Measurements from ENCODE around the gene CNPPD1. TPM values are rescaled to one million over a fixed set of nuclear protein-coding genes. Genes with fewer than 3 reads are reported as not detected.

The CNPPD1 gene
- total RNA-seq, 3 donors from 2014 or later, result 90.4 to 138 (median 110) TPM

DNA sequence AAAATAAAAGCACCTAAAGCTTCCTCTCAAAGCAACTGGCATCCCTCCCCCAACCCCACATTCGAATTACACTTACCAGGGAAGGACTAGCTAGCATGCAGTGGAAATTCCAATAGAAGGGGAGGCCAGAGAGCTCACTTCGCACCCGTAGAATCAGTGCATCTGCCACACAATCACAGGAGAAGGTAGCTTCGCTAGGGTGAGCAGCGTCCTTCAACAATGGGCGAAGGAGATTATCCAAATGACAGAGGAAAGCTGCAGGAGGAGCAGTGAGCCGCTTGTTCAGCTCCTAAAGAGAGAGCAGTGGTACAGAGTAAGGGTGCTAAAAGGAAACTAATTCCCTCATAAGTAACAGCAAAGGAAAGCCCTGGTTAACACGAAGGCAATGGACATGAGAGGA is 19.3 kb downstream of the CNPPD1 start:
- intact Hi-C loops (cut with DNase I, micrococcal nuclease), result loop anchor here (10.0 kb wide), 2 partner anchors 103 to 123 kb away; no protein-coding TSS in a partner anchor
- ATAC-seq (no peak), DNase-seq (no peak)
- no peaks in the 10 kb centered on the region for H3K9me3 ChIP-seq
- no peaks in the 10 kb centered on the region for H3K36me3 ChIP-seq (ENCODE audit: low read depth)
- peaks cover 5% of the 10 kb centered on the region for H3K4me1 ChIP-seq (ENCODE audit: low read depth)
- TF ChIP-seq, protein P1, sequence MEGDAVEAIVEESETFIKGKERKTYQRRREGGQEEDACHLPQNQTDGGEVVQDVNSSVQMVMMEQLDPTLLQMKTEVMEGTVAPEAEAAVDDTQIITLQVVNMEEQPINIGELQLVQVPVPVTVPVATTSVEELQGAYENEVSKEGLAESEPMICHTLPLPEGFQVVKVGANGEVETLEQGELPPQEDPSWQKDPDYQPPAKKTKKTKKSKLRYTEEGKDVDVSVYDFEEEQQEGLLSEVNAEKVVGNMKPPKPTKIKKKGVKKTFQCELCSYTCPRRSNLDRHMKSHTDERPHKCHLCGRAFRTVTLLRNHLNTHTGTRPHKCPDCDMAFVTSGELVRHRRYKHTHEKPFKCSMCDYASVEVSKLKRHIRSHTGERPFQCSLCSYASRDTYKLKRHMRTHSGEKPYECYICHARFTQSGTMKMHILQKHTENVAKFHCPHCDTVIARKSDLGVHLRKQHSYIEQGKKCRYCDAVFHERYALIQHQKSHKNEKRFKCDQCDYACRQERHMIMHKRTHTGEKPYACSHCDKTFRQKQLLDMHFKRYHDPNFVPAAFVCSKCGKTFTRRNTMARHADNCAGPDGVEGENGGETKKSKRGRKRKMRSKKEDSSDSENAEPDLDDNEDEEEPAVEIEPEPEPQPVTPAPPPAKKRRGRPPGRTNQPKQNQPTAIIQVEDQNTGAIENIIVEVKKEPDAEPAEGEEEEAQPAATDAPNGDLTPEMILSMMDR (IDR thresholded peaks at IDR 0.05), result no peak
- no peak overlapping the region for H3K4me3 ChIP-seq

DNA sequence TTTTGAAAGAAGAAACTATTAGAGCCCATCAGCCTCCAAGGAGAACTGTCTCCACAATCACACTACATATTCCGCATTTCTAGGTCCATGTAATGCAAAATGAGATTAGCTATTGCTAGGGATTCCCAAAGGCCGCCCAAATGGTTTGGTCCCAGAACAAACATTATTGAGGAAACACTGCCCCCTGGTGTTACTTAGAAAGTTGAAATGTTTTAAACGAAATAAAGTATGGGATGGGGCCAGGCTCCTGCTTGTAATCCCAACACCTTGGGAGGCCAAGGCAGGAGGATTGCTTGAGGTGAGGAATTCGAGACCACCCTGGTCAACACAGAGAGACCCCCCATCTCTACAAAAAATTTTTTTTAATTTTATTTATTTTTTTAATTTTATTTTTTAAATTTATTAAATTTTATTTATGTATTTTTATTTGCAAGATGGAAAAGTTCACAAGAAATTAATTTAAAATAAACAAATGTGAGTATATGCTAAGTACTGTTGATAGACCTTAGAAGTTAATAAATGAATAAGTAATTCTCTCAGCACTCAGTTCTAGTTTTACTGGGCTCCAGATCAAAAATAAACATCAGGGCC is 21.6 kb downstream of the CNPPD1 start:
- TF ChIP-seq, protein P1 (IDR thresholded peaks at IDR 0.05), result no peak
- Histone ChIP-seq H3K4me3 (no peak overlapping the region), H3K36me3 (ENCODE audit: low read depth) (no peaks in the 10 kb centered on the region), H3K9me3 (no peaks in the 10 kb centered on the region), H3K4me1 (ENCODE audit: low read depth) (peaks cover 5% of the 10 kb centered on the region)
- peak in 1 of 3 donors; percentile 75 for DNase-seq
- intact Hi-C loops (cut with DNase I, micrococcal nuclease), result loop anchor here (10.0 kb wide), 2 partner anchors 100 to 120 kb away; no protein-coding TSS in a partner anchor
- peak; percentile 85 for ATAC-seq

- intact Hi-C loops (cut with DNase I, micrococcal nuclease), result loop anchor here (10.0 kb wide), 2 partner anchors 95 to 115 kb away; no protein-coding TSS in a partner anchor
- no peak for ATAC-seq
- Histone ChIP-seq H3K36me3 (ENCODE audit: low read depth) (no peaks in the 10 kb centered on the region), H3K9me3 (no peaks in the 10 kb centered on the region), H3K4me1 (ENCODE audit: low read depth) (no peaks in the 10 kb centered on the region), H3K4me3 (no peak overlapping the region)
- peak in 1 of 3 donors; percentile 24 for DNase-seq
- TF ChIP-seq, protein P1 (IDR thresholded peaks at IDR 0.05), result no peak
Measured at GRCh38 chr2:219149667-219150066, 27.1 kb downstream of the CNPPD1 start.

GRCh38 chr2:219142329-219142728 is 34.4 kb downstream of the CNPPD1 start:
- Histone ChIP-seq H3K4me1 (ENCODE audit: low read depth) (no peaks in the 10 kb centered on the region), H3K9me3 (no peaks in the 10 kb centered on the region), H3K36me3 (ENCODE audit: low read depth) (no peaks in the 10 kb centered on the region), H3K4me3 (no peak overlapping the region)
- no peak for DNase-seq
- ATAC-seq, result peak; percentile 20
- intact Hi-C loops (cut with DNase I, micrococcal nuclease), result no loop called here
- TF ChIP-seq, protein P1 (IDR thresholded peaks at IDR 0.05), result no peak

DNA sequence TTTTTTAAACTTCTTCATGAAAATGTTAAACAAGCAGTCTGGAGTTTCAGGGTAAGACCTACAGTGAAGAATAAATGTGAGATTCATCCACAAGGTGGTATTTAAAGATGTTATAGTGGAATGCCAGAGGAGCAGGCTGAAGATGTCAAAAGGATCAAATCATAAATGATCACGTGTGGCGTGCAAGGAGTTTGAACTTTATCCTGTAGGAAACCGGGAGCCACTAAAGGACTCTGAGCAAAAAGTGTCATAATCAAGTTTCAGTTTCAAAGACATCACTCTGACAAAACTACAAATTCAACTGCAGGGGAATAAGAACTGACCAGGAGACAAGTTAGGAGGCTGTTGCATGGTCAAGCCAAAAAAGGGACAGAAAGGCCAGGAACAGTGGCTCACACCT is 36.0 kb downstream of the CNPPD1 start:
- TF ChIP-seq, protein P1 (IDR thresholded peaks at IDR 0.05), result no peak
- H3K4me3 ChIP-seq, result no peak overlapping the region
- peak; percentile 78 for ATAC-seq
- no peaks in the 10 kb centered on the region for H3K36me3 ChIP-seq (ENCODE audit: low read depth)
- intact Hi-C loops (cut with DNase I, micrococcal nuclease), result no loop called here
- DNase-seq, result no peak
- no peaks in the 10 kb centered on the region for H3K9me3 ChIP-seq
- no peaks in the 10 kb centered on the region for H3K4me1 ChIP-seq (ENCODE audit: low read depth)

All from mucosa of descending colon (tissue), 3 donors.